ENCODE results near the gene OGFOD2.

OGFOD2 gene

GRCh38 chr12:122989225-122989839 lies 14.3 kb downstream of the OGFOD2 start:
- no peak for DNase-seq

GRCh38 chr12:122989874-122990419 lies 14.9 kb downstream of the OGFOD2 start:
- no peak for DNase-seq

GRCh38 chr12:122990561-122990960 lies 15.5 kb downstream of the OGFOD2 start:
- no peak for DNase-seq

- DNase-seq = no peak
These were observed 16.0 kb downstream of the OGFOD2 start for GRCh38 chr12:122990961-122991622.

- no peak for DNase-seq
These were observed 16.7 kb downstream of the OGFOD2 start for GRCh38 chr12:122991623-122992275.

- DNase-seq = no peak
These were observed 17.3 kb downstream of the OGFOD2 start for GRCh38 chr12:122992386-122992785.

DNA sequence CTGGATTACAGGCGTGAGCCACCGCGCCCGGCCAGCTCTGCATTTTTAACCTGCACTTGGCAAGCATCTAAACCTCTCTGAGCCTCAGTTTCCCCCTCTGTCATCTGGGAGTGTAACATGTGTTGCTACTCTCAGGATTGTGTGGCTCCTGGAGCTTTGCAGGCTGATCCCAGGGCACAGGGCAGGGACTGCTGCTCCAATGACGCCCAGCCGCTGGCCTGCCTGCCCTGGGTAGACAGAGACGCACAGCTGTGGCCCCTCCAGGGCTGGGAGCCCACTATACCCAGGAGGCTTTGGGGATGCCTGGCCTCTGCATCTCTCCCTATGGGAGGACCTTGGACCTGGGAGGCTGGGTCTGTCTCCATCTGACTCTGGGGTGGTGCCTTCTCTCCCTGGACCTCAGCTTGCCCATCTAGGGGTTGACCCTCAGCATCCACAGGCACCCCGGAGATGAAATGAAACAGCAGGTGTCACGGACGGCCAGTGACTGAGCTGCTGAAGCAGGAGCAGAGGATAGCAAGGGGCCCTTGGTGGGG lies 19.2 kb downstream of the OGFOD2 start:
- DNase-seq = no peak

DNA sequence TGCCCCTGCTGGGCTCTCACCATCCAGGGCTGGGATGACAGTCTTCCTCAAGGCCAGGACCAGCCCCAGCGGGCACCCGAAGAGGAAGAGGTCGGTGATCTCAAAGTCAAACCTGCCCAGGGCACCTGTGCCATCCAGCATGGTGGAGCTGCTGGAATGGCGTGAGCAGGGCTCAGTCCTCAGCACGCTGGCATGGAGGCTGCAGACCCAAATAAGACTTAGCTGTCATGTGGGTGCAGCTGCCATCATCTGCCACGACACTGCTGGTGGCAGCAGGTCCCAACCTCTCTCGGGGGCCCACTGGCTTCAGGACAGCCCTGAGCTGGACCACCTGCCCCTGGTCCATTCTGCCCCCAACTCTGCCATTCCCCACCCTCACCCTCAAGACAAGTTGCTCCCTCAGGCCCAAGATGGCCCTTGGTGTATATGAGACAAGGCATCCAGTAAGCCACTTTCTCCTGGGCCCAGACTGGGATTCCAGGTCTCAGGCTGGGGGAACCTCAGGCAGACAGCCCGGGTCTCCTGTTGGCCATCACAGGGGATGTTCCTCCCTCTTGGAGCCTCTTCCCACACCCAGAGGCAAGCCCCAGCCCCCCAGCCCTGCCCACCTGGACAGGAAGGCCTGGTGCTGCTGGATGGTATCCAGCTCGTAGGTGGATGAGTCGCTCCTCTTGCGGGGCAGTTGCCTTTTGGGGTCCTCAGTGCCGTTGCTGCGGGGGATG lies 19.9 kb downstream of the OGFOD2 start:
- no peak for DNase-seq

DNA sequence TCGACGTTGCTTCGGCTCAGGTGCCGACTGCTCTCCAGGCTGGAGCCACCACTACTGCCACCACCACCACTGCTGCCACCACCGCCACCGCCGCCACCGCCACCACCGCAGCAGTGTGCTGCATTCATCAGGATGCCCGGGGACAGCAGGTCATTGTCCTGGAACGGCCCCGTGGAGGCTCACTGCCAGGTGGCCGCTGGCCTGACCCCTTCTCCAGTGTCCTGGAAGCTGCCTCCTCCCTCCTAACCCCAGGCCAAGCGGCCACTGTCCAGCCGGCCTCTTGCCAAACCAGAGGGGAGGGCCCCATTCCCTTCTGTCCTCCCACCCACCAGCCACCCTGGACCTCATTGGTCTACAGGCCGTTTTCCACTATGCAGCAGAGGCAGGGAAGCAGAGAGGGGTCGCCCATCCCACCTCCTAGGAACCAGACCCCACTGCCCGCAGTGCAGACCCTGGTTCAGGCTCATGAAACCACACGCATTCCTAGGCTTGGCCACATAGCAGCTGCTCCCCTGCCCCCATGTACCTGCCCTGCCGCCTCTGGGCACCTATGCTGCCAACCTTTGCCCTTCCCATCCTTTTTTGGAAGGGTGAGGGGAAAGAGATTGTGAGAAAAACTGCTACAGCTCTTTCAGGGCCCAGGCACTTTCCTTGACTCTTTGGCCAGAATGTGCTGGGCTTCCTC lies 20.6 kb downstream of the OGFOD2 start:
- no peak for DNase-seq

GRCh38 chr12:122996188-122996601 lies 21.2 kb downstream of the OGFOD2 start:
- DNase-seq = no peak

GRCh38 chr12:122996621-122997342 lies 21.7 kb downstream of the OGFOD2 start:
- DNase-seq = no peak

GRCh38 chr12:122997343-122998250 lies 22.6 kb downstream of the OGFOD2 start:
- DNase-seq = no peak

DNA sequence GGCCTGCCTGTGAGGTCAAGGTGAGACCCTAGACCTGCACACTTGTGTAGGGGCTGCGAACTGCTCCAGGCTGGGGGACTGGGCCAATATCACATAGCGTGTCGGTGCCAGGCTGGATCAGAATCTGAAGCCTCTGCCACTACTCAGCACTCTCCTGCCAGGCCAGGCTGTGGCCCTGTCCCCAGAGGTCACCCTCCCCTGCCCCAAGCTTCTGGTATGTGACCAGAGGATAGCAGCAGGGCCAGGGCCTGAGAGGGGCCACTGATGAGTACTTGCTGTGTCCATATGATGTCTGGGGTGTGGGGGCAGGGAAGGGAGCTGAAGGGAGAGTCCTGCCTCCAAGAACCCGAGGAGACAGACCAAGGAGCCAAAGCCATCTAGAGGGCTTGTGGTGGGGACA lies 23.3 kb downstream of the OGFOD2 start:
- no peak for DNase-seq

DNA sequence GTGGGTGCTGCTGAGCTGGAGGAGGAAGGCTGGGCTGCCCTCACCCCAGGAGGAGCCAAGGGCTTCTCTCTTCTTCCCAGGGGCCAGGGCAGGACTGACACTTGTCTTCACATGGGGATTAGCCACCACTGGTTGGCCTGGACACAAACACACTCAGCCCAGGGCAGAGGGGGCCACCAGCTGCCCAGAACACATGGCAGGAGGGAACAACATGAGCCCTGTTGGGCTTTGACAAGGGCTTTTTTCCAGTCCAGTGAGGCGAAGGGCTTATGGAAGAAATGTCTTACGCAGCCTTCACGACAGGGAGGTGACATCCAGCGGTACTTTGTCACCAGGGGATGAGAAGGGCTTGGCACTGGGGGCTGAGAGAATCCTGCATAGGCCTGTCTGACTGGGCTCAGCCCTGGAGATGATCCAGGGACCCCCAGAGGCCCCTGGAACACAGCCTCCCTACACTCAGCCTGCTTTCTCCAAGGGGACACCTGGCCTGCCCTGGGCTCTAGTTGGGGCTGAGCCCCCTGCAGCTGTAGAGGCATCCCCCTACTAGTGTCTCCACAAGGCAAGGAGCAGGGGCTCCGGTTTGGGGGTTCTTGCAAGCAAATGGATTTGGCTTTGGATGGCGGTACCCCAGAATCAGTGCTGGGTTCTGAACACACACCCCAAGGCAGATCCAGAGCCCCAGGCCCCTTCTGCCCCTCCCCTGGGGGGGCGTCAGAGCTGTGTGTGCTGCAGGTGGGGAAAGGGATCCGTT lies 24.3 kb downstream of the OGFOD2 start:
- no peak for DNase-seq

- DNase-seq = no peak
These were observed 25.0 kb downstream of the OGFOD2 start for GRCh38 chr12:122999986-123000420.

- DNase-seq = no peak
These were observed 25.5 kb downstream of the OGFOD2 start for GRCh38 chr12:123000578-123000977.

DNA sequence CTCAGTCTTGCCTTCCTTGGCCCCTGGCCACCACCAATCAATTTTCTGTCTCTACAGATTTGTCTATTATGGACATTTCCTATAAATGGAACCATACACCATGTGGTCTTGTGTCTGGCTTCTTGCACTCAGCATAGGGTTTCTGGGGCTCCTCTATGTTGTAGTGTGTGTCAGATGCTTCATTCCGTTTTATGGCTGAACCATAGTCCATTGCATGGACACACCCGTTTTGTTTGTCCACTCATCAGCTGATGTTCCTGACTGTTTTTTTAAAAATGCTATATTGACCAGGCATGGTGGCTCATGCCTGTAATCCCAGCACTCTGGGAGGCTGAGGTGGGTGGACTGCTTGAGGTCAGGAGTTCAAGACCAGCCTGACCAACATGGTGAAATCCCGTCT lies 26.4 kb downstream of the OGFOD2 start:
- DNase-seq = no peak

GRCh38 chr12:123003257-123003656 lies 28.2 kb downstream of the OGFOD2 start:
- no peak for DNase-seq

GRCh38 chr12:123004287-123004686 lies 29.2 kb downstream of the OGFOD2 start:
- DNase-seq = no peak
